ENCODE data around the gene MCM3AP.

DNA sequence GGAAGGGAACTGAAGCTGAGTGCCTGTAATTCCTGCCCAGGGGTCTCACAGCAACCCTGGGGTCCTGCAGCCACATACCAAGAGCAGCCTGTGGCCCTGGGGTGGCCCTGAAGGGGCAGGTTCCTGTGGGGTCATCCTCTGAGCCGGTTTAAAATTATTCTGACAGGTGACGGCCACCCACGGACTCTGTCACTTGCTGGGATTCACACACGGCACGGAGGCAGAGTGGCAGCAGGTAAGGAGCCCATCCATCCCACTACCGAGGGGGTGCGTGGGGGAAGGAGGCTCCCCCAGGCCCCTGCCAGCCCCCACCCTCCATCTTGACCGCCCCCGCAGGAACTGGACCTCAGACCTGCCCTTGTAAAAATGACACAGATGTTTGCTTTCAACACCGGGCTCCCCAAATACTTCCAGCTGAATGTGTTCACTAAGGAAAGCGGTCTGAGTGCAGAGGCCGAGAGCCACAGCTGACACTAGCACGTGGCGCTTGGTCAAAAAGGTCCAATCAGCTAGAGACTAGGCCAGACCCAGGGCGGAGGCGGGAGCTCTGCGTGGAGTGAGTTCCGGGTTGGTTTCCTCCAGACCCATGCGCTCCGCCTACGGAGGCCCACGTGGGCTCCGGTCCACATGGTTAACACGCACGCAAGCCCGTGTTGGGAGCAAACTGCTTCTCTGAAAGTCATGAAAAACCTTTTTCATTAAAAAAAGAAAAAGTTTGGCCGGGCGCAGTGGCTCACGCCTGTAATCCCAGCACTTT, 10.8 kb upstream of the MCM3AP start:
- TF ChIP-seq ZNF274 (IDR thresholded peaks at IDR 0.05; ENCODE audit: low read depth, low read length), result no peak
- no peak for TF ChIP-seq YY1 (IDR thresholded peaks at IDR 0.05; ENCODE audit: insufficient read depth, insufficient read length)

Measured in NT2/D1 (cell line).